HG02970 (cell line): ENCODE results near the gene ARHGAP45.
"Not testable (repeated sequence)": the region's sequence is repeated elsewhere in the genome, so short reads cannot be mapped to it uniquely, and the experiment has no call there.

Experiments used
- ATAC-seq: cut with Tn5 transposase; IDR thresholded peaks from one replicate; pipeline ENCODE4 v1.9.1; 2021; ENCODE audit warnings: mild to moderate bottlenecking, moderate library complexity, moderate number of reproducible peaks; ENCODE audit not compliant: unreplicated experiment, low FRiP score

The ARHGAP45 gene

DNA sequence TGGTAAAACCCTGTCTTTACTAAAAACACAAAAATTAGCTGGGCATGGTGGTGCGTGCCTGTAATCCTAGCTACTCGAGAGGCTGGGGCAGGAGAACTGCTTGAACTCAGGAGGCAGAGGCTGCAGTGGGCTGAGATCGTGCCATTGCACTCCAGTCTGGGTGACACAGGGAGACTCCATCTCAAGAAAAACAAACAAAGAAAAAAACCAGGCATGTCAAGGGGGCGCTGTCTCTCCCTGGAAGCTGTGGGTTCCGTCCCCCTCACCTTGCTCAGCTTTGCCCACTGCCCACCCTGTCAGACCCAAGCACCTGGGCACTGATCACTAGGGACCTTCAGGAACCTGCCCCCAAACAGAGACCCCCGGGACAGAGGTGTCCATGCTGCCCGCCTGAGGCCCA, 62.1 kb downstream of the ARHGAP45 start:
- ATAC-seq, result not testable (repeated sequence)

- no peak for ATAC-seq
Measured at GRCh38 chr19:1129535-1129934, 62.6 kb downstream of the ARHGAP45 start.

DNA sequence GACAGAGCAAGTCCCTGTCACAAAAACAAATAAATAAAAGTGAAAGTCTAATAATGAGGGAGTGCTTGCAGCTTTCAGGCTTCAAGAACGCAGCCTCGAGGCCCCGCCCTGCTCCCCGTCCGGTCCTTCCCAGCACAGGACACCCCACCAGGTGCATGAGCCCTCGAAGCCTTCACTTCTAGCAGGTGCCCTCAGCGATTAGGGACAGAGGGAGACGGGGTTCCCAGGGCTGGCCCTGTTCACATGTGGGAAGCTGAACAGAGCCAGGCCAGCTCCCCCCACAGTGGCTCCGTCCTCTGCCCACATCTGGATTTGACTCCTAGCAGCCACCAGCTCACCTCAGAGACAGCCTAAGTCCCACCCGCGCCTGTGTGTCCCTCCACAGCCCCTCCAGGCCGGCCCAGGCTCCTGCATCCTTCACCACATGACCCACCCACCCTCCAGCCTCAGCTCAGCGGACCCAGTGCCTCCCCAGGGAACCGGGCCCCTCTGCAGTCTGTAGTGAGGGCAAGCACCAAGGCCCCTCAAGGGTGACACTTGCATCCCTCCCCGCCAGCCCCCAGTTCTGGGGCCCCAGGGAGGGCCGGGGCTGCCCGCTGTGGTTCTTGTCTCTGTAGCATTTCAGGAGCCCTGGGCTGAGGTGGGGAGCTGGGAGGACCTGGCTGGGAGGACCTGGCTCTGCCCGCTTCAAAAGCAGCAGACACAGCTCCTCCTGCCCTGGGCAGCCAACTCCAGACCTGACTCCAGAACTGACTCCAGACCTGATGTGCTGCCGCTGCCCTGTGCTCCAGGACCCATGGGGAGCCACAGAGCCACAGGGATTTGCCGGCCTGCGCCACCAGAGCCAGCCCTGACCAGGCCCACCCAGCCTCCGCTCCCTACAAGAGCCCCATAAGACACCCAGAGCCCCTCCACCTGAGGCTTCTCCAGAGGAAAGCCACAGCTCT, 64.1 kb downstream of the ARHGAP45 start:
- no peak for ATAC-seq

DNA sequence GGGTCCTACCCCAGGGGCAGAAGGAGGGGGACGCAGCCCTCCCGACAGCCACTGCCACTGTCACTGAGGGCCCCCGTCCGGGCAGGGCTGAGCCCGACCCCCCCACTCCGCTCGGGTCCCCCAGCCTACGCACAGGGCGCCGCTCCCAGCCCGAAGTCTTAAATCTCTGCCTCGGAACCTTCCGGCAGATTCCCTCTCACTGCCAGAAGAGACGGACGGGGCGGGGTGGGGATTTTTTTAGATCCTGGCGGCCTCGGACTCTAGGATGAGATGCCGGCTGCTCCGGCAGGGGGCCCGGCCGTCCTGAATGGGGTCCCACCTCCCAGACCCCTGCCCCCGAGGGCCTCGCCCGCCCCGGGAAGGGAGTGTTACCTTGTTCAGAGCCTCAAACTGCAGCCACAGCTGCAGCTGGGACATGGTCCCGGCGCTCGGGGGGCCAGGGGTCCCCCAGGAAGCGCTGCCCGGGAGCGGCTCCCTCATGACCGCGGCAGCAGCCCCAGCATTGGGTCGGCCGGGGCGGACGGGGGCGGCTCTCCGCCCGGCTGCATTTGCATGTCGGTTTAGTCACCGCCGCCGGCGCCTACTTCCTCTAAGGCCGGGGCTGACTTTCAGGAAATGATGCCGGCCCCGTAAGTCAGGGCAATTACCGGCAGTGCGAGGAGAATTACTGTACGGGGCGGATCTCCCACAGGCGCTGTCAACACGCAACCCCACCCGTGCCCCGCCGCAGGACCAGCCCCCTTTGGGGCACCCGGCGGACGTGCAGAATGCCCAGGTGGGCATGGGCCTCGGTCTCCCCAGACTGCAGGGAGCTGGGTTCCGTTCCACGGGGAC, 65.0 kb downstream of the ARHGAP45 start:
- peak; percentile 42 for ATAC-seq

DNA sequence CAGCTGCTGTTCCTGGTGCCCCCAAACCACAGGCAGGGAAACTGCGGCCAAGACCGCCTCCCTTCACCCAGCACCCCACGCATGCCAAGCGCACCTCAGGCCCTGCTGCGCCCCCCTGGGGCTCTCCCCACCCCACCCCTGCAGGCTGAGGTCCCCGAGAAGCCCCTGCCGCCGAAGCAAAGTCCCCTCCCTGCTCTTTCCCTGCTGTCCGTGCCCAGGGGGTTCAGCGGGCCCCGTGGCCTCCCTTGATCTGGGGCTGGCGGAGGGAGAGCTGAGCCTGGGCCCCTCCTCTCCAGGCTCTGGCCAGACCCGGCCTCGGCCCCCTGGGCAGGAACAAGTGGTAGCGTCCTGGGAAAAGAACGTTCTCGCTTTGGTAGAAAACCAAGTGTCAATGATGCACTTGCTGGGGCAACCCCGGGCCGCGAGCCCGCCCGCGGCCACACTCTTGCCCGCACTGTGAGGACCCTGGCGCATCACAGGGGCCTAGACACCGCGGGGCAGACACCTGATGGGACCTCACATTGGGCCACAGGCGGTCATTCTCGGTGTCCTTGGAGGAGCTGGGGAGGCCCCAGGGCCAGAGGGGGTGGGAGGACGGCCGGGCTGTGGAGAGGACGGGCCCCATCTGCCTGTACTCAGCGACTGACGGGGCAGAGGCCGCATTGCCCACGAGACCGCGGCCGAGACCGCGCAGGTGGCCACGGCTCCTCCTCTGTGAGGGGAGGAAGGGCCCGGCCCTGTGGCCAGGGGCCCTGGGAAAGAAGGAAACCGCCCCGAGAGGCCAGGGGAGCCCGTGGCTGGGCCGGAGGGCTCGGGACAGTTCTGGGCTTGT, 65.8 kb downstream of the ARHGAP45 start:
- peak; percentile 4 for ATAC-seq

DNA sequence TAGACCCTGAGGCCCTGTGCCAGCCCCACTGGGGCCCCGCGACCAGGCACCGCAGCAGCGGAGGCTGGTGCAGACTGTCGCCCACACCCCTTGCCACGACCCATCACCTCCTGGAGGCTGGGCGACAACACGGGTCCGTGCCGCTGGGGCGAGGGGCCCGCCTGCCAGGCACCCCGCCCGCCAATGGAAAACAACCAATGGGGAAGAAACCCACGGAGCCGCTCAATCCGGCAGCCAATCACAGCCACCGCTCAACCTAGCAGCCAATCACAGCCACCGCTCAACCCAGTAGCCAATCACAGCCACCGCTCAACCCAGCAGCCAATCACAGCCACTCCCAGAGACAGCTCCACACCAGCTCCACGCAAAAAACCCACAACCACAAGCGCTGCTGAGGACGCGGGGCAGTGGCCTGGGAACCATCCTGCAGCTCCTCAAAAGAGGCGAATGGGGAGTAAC, 66.5 kb downstream of the ARHGAP45 start:
- ATAC-seq, result peak; percentile 28

DNA sequence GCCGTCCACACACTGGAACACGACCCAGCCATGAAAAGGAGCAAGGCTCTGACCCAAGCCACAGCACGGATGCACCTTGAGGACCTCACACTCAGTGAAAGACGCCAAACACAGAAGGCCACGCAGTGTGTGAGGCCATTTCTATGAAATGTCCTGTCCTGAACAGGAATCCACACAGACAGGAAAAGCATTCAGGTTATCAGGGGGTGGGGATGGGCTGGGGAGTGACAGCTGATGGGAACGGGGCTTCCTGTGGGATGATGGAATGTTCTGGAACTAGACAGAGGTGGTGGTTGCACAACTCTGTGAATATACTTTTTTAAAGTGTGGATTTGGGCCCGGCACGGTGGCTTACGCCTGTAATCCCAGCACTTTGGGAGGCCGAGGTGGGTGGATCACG, 67.5 kb downstream of the ARHGAP45 start:
- no peak for ATAC-seq

GRCh38 chr19:1135454-1135853, 68.5 kb downstream of the ARHGAP45 start:
- no peak for ATAC-seq

GRCh38 chr19:1136201-1136600, 69.2 kb downstream of the ARHGAP45 start:
- ATAC-seq, result no peak
